ENCODE data around the gene PPAN. TPM values are rescaled to one million over a fixed set of nuclear protein-coding genes. Genes with fewer than 3 reads are reported as not detected.

PPAN gene
- total RNA-seq, 1 donor from 2014 or later = 53.2 TPM

DNA sequence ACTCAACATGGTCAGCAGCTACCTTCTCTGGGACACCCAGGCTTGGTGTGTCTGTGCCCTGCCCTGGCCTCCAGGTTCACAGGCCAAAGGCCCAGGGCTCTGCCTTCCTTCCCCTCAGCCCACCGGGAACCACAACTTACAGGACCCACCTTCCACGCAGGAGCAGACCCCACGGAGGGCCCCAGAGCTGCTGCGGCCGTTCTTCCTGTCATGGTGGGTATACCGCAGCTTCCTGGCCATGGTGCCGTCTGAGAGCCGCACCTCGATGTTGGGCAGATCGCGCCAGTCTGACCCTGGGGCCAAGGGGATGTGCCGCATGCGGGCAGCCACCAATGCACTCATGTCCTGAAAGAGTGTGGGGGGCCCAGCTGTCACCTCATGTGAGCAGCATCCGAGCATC is 30.8 kb downstream of the PPAN start:
- H3K4me3 Mint-ChIP-seq = no peak overlapping the region
- no peaks in the 10 kb centered on the region for H3K27me3 Mint-ChIP-seq (ENCODE audit: low read depth)
- no peaks in the 10 kb centered on the region for H3K4me1 Mint-ChIP-seq
- peaks cover 12% of the 10 kb centered on the region for H3K36me3 Mint-ChIP-seq
- TF ChIP-seq, protein P1, sequence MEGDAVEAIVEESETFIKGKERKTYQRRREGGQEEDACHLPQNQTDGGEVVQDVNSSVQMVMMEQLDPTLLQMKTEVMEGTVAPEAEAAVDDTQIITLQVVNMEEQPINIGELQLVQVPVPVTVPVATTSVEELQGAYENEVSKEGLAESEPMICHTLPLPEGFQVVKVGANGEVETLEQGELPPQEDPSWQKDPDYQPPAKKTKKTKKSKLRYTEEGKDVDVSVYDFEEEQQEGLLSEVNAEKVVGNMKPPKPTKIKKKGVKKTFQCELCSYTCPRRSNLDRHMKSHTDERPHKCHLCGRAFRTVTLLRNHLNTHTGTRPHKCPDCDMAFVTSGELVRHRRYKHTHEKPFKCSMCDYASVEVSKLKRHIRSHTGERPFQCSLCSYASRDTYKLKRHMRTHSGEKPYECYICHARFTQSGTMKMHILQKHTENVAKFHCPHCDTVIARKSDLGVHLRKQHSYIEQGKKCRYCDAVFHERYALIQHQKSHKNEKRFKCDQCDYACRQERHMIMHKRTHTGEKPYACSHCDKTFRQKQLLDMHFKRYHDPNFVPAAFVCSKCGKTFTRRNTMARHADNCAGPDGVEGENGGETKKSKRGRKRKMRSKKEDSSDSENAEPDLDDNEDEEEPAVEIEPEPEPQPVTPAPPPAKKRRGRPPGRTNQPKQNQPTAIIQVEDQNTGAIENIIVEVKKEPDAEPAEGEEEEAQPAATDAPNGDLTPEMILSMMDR (IDR thresholded peaks at IDR 0.05; ENCODE audit: unreplicated experiment) = no peak
- no peaks in the 10 kb centered on the region for H3K9me3 Mint-ChIP-seq
- no peak for DNase-seq (ENCODE audit: low spot score in 2 of 2, unreplicated experiment in 2 of 2)
- H3K27ac Mint-ChIP-seq = no peak overlapping the region

DNA sequence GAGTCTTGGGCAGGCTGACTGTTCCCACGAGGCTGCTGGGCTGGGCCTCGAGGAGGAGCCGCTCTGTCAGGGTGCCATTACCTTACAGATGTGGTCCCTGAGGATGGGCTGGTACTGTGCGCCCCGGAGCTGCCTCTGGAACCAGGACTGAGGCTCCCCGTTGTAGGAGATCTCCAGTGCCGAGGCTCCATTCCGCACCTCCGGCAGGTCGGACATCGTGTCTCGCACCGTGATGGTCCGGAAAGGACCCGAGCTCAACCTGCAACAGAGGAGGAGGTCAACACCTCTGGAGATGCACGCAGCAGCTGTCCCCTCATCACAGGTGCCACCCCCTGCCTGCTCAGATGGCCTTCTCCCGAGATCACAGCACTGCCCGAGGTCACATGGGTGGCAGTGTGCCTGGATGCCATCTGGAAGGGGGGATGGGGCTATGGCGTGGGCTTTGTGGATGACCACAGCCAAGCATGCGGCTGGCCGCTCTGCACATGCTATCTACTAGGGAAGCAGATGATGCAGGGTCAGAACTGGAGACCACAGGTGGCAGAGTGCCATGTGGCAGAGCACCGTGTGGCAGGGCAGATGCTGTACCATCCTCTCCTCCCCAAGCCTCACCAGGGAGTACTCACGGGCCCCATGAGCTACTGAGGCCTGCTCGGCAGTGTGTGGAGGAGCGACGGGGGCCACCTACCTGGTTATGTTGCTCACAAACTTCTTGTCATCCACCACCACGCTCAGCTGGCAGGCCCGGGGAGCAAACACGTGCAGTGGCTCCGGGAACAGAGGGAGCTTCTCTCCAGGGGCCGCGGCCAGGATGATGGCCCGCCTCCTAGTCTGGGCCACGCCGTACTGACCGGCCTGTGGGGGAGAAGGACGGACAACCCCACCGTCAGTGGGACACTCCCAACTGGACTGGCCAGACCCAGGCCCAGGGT is 31.9 kb downstream of the PPAN start:
- Mint-ChIP-seq H3K4me3 (no peak overlapping the region), H3K36me3 (peaks cover 13% of the 10 kb centered on the region), H3K9me3 (no peaks in the 10 kb centered on the region), H3K4me1 (no peaks in the 10 kb centered on the region), H3K27ac (no peak overlapping the region), H3K27me3 (ENCODE audit: low read depth) (no peaks in the 10 kb centered on the region)
- DNase-seq (ENCODE audit: low spot score in 2 of 2, unreplicated experiment in 2 of 2) = no peak
- TF ChIP-seq, protein P1 (IDR thresholded peaks at IDR 0.05; ENCODE audit: unreplicated experiment) = no peak

DNA sequence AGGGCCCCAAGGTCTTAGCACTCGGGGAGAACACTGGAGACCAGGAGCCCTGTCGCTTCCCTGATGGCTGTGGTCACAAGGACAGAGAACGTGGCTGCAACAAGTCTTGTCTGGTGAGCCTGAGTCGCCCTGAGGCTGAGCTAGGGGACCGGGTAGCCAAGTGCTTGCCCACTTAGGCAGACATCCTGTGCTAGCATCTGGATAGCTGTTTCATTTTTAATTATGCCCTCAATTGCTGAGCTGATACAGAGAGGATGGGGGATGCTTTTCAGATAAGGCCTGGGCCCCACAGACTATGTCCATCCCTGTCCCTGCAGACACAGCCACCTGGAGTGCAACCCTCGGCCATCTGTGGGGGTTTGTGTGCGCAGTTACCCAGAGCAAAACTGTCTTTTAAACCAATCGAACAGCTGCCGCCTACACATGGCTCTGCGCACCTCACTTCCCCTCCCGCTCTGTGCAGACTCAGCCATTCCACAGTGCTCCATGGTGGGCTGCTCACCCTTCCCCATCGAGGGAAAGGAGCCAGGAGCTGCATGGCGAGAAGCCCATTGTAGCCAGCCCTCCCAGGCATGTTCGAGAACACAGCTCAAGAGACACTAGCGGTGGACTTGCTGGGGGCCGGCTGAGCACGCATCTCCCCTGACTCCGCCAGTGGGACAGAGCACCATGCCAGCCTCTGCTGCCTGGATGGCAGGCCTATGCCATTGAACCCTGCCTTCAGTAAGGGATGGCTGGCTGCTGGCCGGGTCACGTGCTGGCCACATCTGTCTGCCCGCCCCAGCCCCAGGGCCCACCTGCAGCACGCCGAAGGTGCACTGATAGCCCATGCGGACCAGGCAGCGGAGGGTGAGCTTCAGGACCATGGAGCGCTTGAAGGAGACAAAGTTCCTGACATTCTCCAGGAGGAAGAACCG is 33.0 kb downstream of the PPAN start:
- TF ChIP-seq, protein P1 (IDR thresholded peaks at IDR 0.05; ENCODE audit: unreplicated experiment) = no peak
- Mint-ChIP-seq H3K27ac (no peak overlapping the region), H3K9me3 (no peaks in the 10 kb centered on the region), H3K36me3 (peaks cover 15% of the 10 kb centered on the region), H3K4me3 (no peak overlapping the region), H3K27me3 (ENCODE audit: low read depth) (no peaks in the 10 kb centered on the region), H3K4me1 (no peaks in the 10 kb centered on the region)
- no peak for DNase-seq (ENCODE audit: low spot score in 2 of 2, unreplicated experiment in 2 of 2)

DNA sequence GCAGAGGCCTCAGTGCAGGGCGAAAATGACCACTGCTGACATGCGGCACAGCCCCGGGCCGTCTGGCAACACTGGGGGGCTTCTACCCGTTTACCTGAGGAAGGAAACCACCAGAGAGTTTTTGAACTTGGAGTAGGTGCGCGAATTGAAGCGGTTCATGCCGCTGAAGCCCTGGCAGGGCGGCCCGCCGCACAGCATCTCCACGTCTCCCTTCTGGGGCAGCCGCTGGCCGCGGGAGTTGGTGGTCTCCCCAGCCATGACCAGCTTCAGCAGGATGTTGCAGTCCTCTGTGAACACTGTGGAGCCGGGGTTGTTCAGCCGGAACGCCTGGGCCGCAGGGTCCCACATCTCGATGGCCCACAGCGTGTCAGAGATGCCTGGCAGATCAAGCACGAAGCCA is 33.8 kb downstream of the PPAN start:
- TF ChIP-seq, protein P1 (IDR thresholded peaks at IDR 0.05; ENCODE audit: unreplicated experiment) = no peak
- Mint-ChIP-seq H3K27ac (no peak overlapping the region), H3K9me3 (no peaks in the 10 kb centered on the region), H3K27me3 (ENCODE audit: low read depth) (no peaks in the 10 kb centered on the region), H3K4me3 (no peak overlapping the region), H3K4me1 (no peaks in the 10 kb centered on the region), H3K36me3 (peaks cover 15% of the 10 kb centered on the region)
- DNase-seq (ENCODE audit: low spot score in 2 of 2, unreplicated experiment in 2 of 2) = no peak

DNA sequence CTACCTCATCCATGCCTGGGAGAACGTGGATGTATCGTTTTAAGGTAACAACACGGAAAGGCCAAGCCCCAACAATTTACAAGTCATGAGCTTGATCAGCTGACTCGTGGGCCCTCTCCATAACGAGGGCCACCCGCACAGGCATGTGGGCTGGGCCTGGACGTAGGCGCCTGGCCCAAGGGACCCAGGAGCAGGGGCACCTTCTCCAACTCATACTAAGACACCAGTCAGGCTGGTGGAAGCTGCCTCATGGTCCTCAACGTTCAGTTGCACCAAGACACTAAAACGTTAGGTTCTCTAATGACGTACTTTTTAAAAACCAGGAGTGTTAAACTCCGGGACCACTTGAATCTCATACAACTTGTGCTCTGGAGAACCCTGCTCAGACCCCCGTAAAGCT is 35.3 kb downstream of the PPAN start:
- TF ChIP-seq, protein P1 (IDR thresholded peaks at IDR 0.05; ENCODE audit: unreplicated experiment) = no peak
- no peaks in the 10 kb centered on the region for H3K4me1 Mint-ChIP-seq
- no peak overlapping the region for H3K27ac Mint-ChIP-seq
- no peaks in the 10 kb centered on the region for H3K9me3 Mint-ChIP-seq
- no peak for DNase-seq (ENCODE audit: low spot score in 2 of 2, unreplicated experiment in 2 of 2)
- H3K27me3 Mint-ChIP-seq (ENCODE audit: low read depth) = no peaks in the 10 kb centered on the region
- H3K4me3 Mint-ChIP-seq = no peak overlapping the region
- peaks cover 25% of the 10 kb centered on the region for H3K36me3 Mint-ChIP-seq
